ENCODE results near the gene PRKCB. TPM values are rescaled to one million over a fixed set of nuclear protein-coding genes. Genes with fewer than 3 reads are reported as not detected.

PRKCB gene
- total and polyA plus RNA-seq, 9 donors: 0.38 to 5.0 (median 1.2) TPM

GRCh38 chr16:24246911-24247607 is 411.3 kb downstream of the PRKCB start:
- no peak overlapping the region for H3K27ac ChIP-seq
- H3K4me1 ChIP-seq (ENCODE audit: insufficient read depth): no peaks in the 10 kb centered on the region
- H3K36me3 ChIP-seq: no peaks in the 10 kb centered on the region
- intact Hi-C loops (cut with DNase I): no loop called here
- whole genome bisulfite sequencing, 3 donors: 68 to 85% (median 75%) methylated on average over 4 of the region's 4 CpGs
- DNase-seq: no peak
- TF ChIP-seq POLR2A (IDR thresholded peaks at IDR 0.05): no peak
- TF ChIP-seq CTCF (IDR thresholded peaks at IDR 0.05): no peak
- TF ChIP-seq EP300 (IDR thresholded peaks at IDR 0.05): no peak
- no peaks in the 10 kb centered on the region for H3K9me3 ChIP-seq
- H3K4me3 ChIP-seq: no peak overlapping the region
- peaks cover 3% of the 10 kb centered on the region for H3K27me3 ChIP-seq

GRCh38 chr16:24253192-24253591 is 417.4 kb downstream of the PRKCB start:
- no peak for DNase-seq
- Histone ChIP-seq H3K36me3 (no peaks in the 10 kb centered on the region), H3K4me1 (ENCODE audit: insufficient read depth) (no peaks in the 10 kb centered on the region), H3K4me3 (no peak overlapping the region), H3K27me3 (peaks cover 3% of the 10 kb centered on the region), H3K27ac (no peak overlapping the region), H3K9me3 (no peaks in the 10 kb centered on the region)
- 8 to 13% (median 8%) methylated on average over 7 of the region's 7 CpGs for WGBS, 3 donors
- TF ChIP-seq POLR2A (IDR thresholded peaks at IDR 0.05) (no peak), EP300 (IDR thresholded peaks at IDR 0.05) (no peak), CTCF (IDR thresholded peaks at IDR 0.05) (no peak)
- intact Hi-C loops (cut with DNase I): no loop called here

DNA sequence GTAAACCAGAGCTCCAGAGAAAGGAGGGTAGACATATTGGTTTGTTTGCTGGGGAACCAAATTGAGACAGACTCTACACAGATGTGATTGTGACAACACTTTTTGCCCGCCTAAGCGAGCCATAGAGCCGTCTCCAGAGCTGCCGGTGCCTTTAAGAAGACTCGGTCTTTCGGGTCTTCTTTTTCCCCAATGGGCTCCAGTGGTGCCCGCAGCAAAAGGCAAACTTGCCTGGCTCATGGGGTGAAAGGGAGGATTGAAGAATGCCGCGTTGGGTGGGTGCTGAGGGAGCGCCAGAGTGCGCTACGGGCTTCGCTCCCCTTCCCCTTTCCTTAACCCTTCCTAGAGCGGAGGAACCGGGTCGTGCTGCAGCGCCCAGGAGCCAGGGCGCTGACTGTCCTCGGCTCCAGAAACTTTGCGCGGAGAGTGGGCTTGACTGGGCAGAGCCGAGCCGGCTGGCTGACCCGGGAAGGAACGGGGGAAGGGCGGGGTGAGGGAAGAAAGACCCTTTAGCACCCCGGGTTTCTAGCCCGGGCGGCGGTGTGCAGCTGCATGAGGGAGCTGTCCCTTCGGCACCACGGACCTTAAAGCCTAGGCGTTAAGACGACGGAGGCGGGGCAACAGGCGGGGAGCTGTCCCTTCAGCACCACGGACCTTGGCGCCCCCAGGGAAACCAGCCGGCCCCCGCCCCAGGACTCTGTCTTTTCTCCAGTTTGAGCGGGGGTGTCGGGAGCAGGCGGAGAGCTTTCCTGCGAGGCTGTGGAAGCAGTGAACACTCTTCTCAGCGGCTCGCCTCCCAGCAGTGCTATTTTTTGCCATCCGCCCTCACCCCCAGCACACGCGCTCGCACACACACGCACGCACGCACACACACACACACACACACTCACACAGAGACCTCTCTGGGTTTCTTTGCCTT is 419.9 kb downstream of the PRKCB start, which contains the start of gene CACNG3:
Gene CACNG3, plus strand, starts transcription at position 880 of the 916 bp plus-strand sequence. CDS start 420 bp downstream, outside the sequence.
- peaks cover 3% of the 10 kb centered on the region for H3K27me3 ChIP-seq
- TF ChIP-seq CTCF (IDR thresholded peaks at IDR 0.05) (no peak), POLR2A (IDR thresholded peaks at IDR 0.05) (no peak), EP300 (IDR thresholded peaks at IDR 0.05) (no peak)

GRCh38 chr16:24257958-24258357 is 422.2 kb downstream of the PRKCB start:
- H3K4me1 ChIP-seq (ENCODE audit: insufficient read depth): no peaks in the 10 kb centered on the region
- H3K27me3 ChIP-seq: no peaks in the 10 kb centered on the region
- H3K27ac ChIP-seq: no peak overlapping the region
- no peak overlapping the region for H3K4me3 ChIP-seq
- TF ChIP-seq CTCF (IDR thresholded peaks at IDR 0.05) (no peak), POLR2A (IDR thresholded peaks at IDR 0.05) (no peak), EP300 (IDR thresholded peaks at IDR 0.05) (no peak)
- no peaks in the 10 kb centered on the region for H3K9me3 ChIP-seq
- H3K36me3 ChIP-seq: no peaks in the 10 kb centered on the region
- no peak for DNase-seq
- intact Hi-C loops (cut with DNase I): no loop called here
- WGBS, 3 donors: 50 to 55% (median 51%) methylated on average over 5 of the region's 5 CpGs

More for the DNA sequence above, 419.9 kb downstream of the PRKCB start, which contains the start of gene CACNG3:
- H3K4me1 ChIP-seq (ENCODE audit: insufficient read depth): no peaks in the 10 kb centered on the region
- intact Hi-C loops (cut with DNase I): no loop called here
- peak in 1 of 5 donors; percentile 30 for DNase-seq
- H3K4me3 ChIP-seq: no peak within 1 kb of the TSS
- H3K27ac ChIP-seq: no peak within 1 kb of the TSS
- WGBS, 3 donors: 2 to 3% (median 2%) methylated on average over 45 to 54 of the region's 54 CpGs
- H3K9me3 ChIP-seq: no peaks in the 10 kb centered on the region
- no peaks in the 10 kb centered on the region for H3K36me3 ChIP-seq

Measured in ovary (tissue), 9 donors.